Adrenal gland (tissue), 12 donors: ENCODE measurements around the gene EXOC3L4. TPM values are rescaled to one million over a fixed set of nuclear protein-coding genes. Genes with fewer than 3 reads are reported as not detected.
A peak's percentile ranks its signal among the peaks of the same experiment; 100 is the strongest.

Source experiments
- DNase-seq, 7 donors: peaks; one replicate each; pipeline ENCODE4 v3.0.0-alpha.2; 2019 to 2020
- H3K27ac ChIP-seq, 5 donors: fragments of 200-600 bp; sonication (generic) in 4 of 5; 1 replicate in 3 of 5; 2 replicates in 2 of 5; pipeline versions ENCODE4 v1.5.1 to v1.8.0; 2016 to 2020; ENCODE audit warnings: mild to moderate bottlenecking in 1 of 5
- H3K27me3 ChIP-seq: fragments of 200-600 bp; 2 replicates; pipeline ENCODE4 v1.8.0; 2021
- H3K36me3 ChIP-seq, 2 donors: fragments of 200-600 bp; replicated peaks in 1 of 2; 1 replicate in 1 of 2; 2 replicates in 1 of 2; pipeline versions ENCODE4 v1.5.1 to v1.8.0; 2018 to 2022
- H3K4me1 ChIP-seq, 2 donors: fragments of 200-600 bp; replicated peaks in 1 of 2; 1 replicate in 1 of 2; 2 replicates in 1 of 2; pipeline versions ENCODE4 v1.5.1 to v1.8.0; 2018 to 2021
- H3K4me3 ChIP-seq, 4 donors: fragments of 200-600 bp; sonication (generic) in 3 of 4; one replicate each; pipeline ENCODE4 v1.5.1; 2016 to 2018
- H3K9me3 ChIP-seq, 3 donors: fragments of 200-600 bp; sonication (generic) in 1 of 3; replicated peaks in 1 of 3; 1 replicate in 2 of 3; 2 replicates in 1 of 3; pipeline versions ENCODE4 v1.5.1 to v1.8.0; 2016 to 2021
- CTCF ChIP-seq, 6 experiments: fragments of 450-650 bp in 4 of 6; fragments of 200-600 bp in 2 of 6; sonication (generic) in 1 of 6; IDR thresholded peaks; 1 replicate in 5 of 6; 2 replicates in 1 of 6; pipeline versions ENCODE4 v1.5.1 to v1.8.0; 2016 to 2021; ENCODE audit warnings: antibody characterized with exemption in 6 of 6, mild to moderate bottlenecking in 2 of 6, moderate library complexity in 1 of 6
- POLR2A ChIP-seq, 2 donors: fragments of 450-650 bp; IDR thresholded peaks; one replicate each; pipeline ENCODE4 v1.6.1; 2017; ENCODE audit warnings: antibody characterized with exemption in 2 of 2, mild to moderate bottlenecking in 2 of 2, moderate library complexity in 1 of 2
- WGBS, 4 donors: extraction: QIAGEN DNeasy Blood & Tissue Kit in 2 of 4; methylation state at CpG; one replicate each; pipeline versions ENCODE4 v1.1.5 to v1.1.7; 2013 to 2017; 5-methylcytosine and 5-hydroxymethylcytosine counted together
- intact Hi-C, 2 donors: fragments of 100-400 bp; cut with DNase I; formaldehyde crosslinking; loops; one replicate each; pipeline versions ENCODE4 v1.14.1 to v1.15.0; 2022 to 2023
- polyA plus RNA-seq, 3 donors: library from polyadenylated mRNA; stranded (reverse); fragments of 200-250 nt in 2 of 3; fragments of 350-450 nt in 1 of 3; fragmentation: Illumina TruSeq in 1 of 3; extraction: RNeasy Lipid Tissue Mini Kit (QIAGEN cat#74804) in 1 of 3; gene quantifications; one replicate each; pipeline ENCODE4 v1.2.3, GENCODE V29; 2013 to 2014
- total RNA-seq, 9 donors: library from RNA; depleted of rRNA in 4 of 9; stranded (reverse); fragments of >200 nt in 4 of 9; fragments of 120-200 nt in 1 of 9; fragmentation: NEBNext Ultra II Directional in 1 of 9; extraction: Animal tissue kit (Norgen Biotek cat#: 25700) in 1 of 9; gene quantifications; one replicate each; pipeline versions ENCODE4 v1.1.0 to v1.2.4, GENCODE V29; 2013 to 2023
- donor health status: healthy with polysubstance abuse.
- donor health status: Bipolar disorder and iron deficiency.
- donor health status: DM: yes; HTN: yes; CAD: no.
- donor health status: DM: no; HTN: no; CAD: no.
- donor health status: DM: no; HTN: no; CAD: no.
- donor health status: DM: yes; HTN: yes; CAD: no.

Gene EXOC3L4
- total and polyA plus RNA-seq, 12 donors, result 0.12 to 4.3 (median 1.6) TPM; not detected in 1

- intact Hi-C loops, result no loop called here
- DNase-seq, result no peak
- no peaks in the 10 kb centered on the region for H3K36me3 ChIP-seq
- H3K27ac ChIP-seq, result peak overlapping the region in 1 of 5 donors; percentile 32
- TF ChIP-seq POLR2A (IDR thresholded peaks at IDR 0.05) (no peak), CTCF (IDR thresholded peaks at IDR 0.05) (no peak)
- 66 to 85% (median 80%) methylated on average over 6 of the region's 6 CpGs for WGBS, 4 donors
- no peak overlapping the region for H3K4me3 ChIP-seq
- H3K27me3 ChIP-seq, result no peaks in the 10 kb centered on the region
- no peaks in the 10 kb centered on the region for H3K9me3 ChIP-seq
- peaks cover 12 to 13% of the 10 kb centered on the region in 2 donors for H3K4me1 ChIP-seq
These were observed 33.0 kb upstream of the EXOC3L4 start for GRCh38 chr14:103061482-103061976.

GRCh38 chr14:103064436-103064835 lies 30.1 kb upstream of the EXOC3L4 start:
- Histone ChIP-seq H3K4me1 (peaks cover 0 to 4% of the 10 kb centered on the region in 2 donors), H3K27me3 (no peaks in the 10 kb centered on the region), H3K27ac (no peak overlapping the region), H3K4me3 (no peak overlapping the region), H3K36me3 (no peaks in the 10 kb centered on the region), H3K9me3 (no peaks in the 10 kb centered on the region)
- intact Hi-C loops, result no loop called here
- WGBS, 4 donors, result 85 to 96% (median 91%) methylated on average over 4 of the region's 4 CpGs
- TF ChIP-seq CTCF (IDR thresholded peaks at IDR 0.05), result no peak
- TF ChIP-seq POLR2A (IDR thresholded peaks at IDR 0.05), result no peak
- DNase-seq, result no peak

- TF ChIP-seq CTCF (IDR thresholded peaks at IDR 0.05) (no peak), POLR2A (IDR thresholded peaks at IDR 0.05) (no peak)
- WGBS, 4 donors, result 94 to 95% (median 95%) methylated on average over 12 of the region's 12 CpGs
- no peak overlapping the region for H3K4me3 ChIP-seq
- no peaks in the 10 kb centered on the region for H3K9me3 ChIP-seq
- H3K27ac ChIP-seq, result no peak overlapping the region
- DNase-seq, result peak in 1 of 7 donors; percentile 10
- H3K36me3 ChIP-seq, result no peaks in the 10 kb centered on the region
- no peaks in the 10 kb centered on the region for H3K27me3 ChIP-seq
- intact Hi-C loops, result no loop called here
- H3K4me1 ChIP-seq, result peaks cover 0 to 4% of the 10 kb centered on the region in 2 donors
These were observed 29.5 kb upstream of the EXOC3L4 start for GRCh38 chr14:103064978-103065377.

- peak in 2 of 7 donors; percentile 12 to 13 for DNase-seq
- no peak for TF ChIP-seq POLR2A (IDR thresholded peaks at IDR 0.05)
- no peak for TF ChIP-seq CTCF (IDR thresholded peaks at IDR 0.05)
- Histone ChIP-seq H3K4me1 (peaks cover 0 to 4% of the 10 kb centered on the region in 2 donors), H3K4me3 (no peak overlapping the region), H3K27me3 (no peaks in the 10 kb centered on the region), H3K27ac (peak overlapping the region in 1 of 5 donors; percentile 34), H3K9me3 (no peaks in the 10 kb centered on the region), H3K36me3 (no peaks in the 10 kb centered on the region)
- WGBS, 4 donors, result 80 to 94% (median 83%) methylated on average over 6 to 7 of the region's 7 CpGs
- intact Hi-C loops, result no loop called here
These were observed 28.7 kb upstream of the EXOC3L4 start for GRCh38 chr14:103065861-103066260.
